ENCODE measurements around the gene CAMTA1.

Gene CAMTA1

GRCh38 chr1:7641587-7642417 is 856.5 kb downstream of the CAMTA1 start:
- no peak for DNase-seq

- no peak for DNase-seq
Observed at GRCh38 chr1:7642418-7642704, 857.1 kb downstream of the CAMTA1 start.

- DNase-seq, result no peak
Observed at GRCh38 chr1:7642781-7643529, 857.7 kb downstream of the CAMTA1 start.

GRCh38 chr1:7643530-7643929 is 858.3 kb downstream of the CAMTA1 start:
- DNase-seq, result no peak

GRCh38 chr1:7644086-7644485 is 858.8 kb downstream of the CAMTA1 start:
- no peak for DNase-seq

GRCh38 chr1:7644961-7645750 is 859.9 kb downstream of the CAMTA1 start:
- peak; percentile 56 to 61 for DNase-seq

- DNase-seq, result no peak
Observed at GRCh38 chr1:7645751-7646048, 860.4 kb downstream of the CAMTA1 start.

GRCh38 chr1:7646164-7646563 is 860.9 kb downstream of the CAMTA1 start:
- no peak for DNase-seq

GRCh38 chr1:7646981-7647901 is 862.0 kb downstream of the CAMTA1 start:
- peak; percentile 53 to 58 for DNase-seq

GRCh38 chr1:7648761-7649384 is 863.6 kb downstream of the CAMTA1 start:
- DNase-seq, result peak; percentile 99

GRCh38 chr1:7650801-7651200 is 865.5 kb downstream of the CAMTA1 start:
- DNase-seq, result no peak

GRCh38 chr1:7651203-7651602 is 865.9 kb downstream of the CAMTA1 start:
- no peak for DNase-seq

GRCh38 chr1:7652061-7652460 is 866.8 kb downstream of the CAMTA1 start:
- DNase-seq, result no peak

GRCh38 chr1:7652515-7653098 is 867.4 kb downstream of the CAMTA1 start:
- no peak for DNase-seq

- DNase-seq, result no peak
Observed at GRCh38 chr1:7654725-7655124, 869.5 kb downstream of the CAMTA1 start.

- DNase-seq, result no peak
Observed at GRCh38 chr1:7655354-7655753, 870.1 kb downstream of the CAMTA1 start.

GRCh38 chr1:7656557-7657215 is 871.4 kb downstream of the CAMTA1 start:
- DNase-seq, result no peak

GRCh38 chr1:7657287-7658016 is 872.2 kb downstream of the CAMTA1 start:
- DNase-seq, result no peak

- DNase-seq, result no peak
Observed at GRCh38 chr1:7658099-7658498, 872.8 kb downstream of the CAMTA1 start.

- DNase-seq, result no peak
Observed at GRCh38 chr1:7659514-7659913, 874.3 kb downstream of the CAMTA1 start.

Measured in Kasumi-1 (cell line).